GM12864 (cell line): ENCODE data around the gene ALPG.
A peak's percentile ranks its signal among the peaks of the same experiment; 100 is the strongest.
"Not testable (repeated sequence)": the region's sequence is repeated elsewhere in the genome, so short reads cannot be mapped to it uniquely, and the experiment has no call there.

Source experiments
- DNase-seq: peaks from one replicate; pipeline ENCODE4 v3.0.0-alpha.2; 2011; ENCODE audit warnings: low read depth
- H3K4me3 ChIP-seq: 2 replicates; pipeline ENCODE4 v1.5.1; 2011; ENCODE audit warnings: mild to moderate bottlenecking, low read depth, low read length, control low read depth
- CTCF ChIP-seq: IDR thresholded peaks from 2 replicates; pipeline ENCODE4 v1.5.1; 2011; ENCODE audit warnings: low read depth, mild to moderate bottlenecking, moderate library complexity, low read length, control low read depth, inconsistent platforms; ENCODE audit errors: missing control alignments

ALPG gene

DNA sequence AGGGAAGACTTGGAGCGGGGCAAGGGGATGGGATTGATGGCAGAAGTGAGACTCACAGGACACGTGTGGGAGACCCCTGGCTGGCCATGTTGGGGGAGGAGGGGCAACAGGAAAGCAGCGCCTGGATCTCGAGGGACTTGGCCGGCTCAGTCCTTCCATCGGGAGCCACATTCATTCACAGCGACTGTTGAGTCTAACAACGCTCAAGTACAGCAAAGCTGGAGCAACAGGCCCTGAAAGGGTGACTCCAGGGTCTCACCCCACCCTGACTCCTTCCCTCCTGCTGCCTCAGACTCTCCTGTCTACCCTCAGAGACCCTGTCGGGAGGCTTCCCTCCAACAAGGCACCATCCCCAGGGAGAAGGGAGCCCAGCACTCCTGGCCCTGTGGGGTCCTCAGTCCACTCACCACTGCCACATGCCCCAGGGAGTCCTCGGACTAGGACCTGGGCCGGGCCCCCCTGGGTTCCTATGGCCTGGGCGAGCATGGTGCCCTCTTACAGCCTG, 34.6 kb downstream of the ALPG start:
- TF ChIP-seq CTCF = no peak
- no peak overlapping the region for H3K4me3 ChIP-seq
- no peak for DNase-seq

GRCh38 chr2:232441922-232442321, 35.3 kb downstream of the ALPG start:
- not testable (repeated sequence) for DNase-seq, H3K4me3 ChIP-seq

DNA sequence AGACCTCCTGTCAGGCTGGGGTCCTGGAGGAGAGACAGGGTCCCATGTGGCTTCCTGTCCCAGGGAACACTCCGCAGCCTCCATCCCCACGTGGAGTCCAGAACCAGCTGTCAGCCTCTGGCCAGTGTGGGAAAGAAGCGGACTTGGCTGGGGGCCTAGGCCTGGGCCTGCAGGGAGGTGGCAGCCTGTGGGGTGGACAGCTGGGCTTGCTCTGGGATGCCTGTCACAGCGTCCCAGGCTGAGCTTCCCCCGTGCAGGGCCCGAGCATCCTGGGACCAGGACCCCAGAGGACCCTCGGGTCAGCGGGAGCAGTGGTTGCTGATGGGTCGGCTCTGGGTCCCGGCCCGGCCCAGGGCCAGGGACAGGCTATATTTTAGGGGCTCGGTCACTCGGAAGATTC, 35.8 kb downstream of the ALPG start:
- not testable (repeated sequence) for DNase-seq, H3K4me3 ChIP-seq

DNA sequence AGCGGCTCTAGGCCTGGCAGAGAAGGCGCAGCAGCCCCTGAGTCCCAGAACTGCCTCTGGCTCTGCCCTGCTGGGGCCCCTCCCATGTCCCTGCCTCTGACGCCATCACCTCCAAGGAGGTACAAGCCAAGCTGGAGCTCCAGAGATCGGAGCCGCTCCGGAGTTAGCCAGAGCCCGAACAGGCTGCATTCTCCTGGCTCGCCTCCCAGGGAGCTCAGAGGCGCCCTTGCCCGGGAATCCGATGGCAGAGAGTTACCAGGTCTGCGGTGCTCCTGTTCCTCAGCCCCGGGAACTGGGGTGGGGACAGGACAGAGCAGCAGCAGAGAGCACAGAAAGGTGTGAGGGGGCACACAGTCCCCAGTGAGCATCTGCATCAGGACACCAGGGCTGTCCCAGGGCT, 36.4 kb downstream of the ALPG start:
- H3K4me3 ChIP-seq, DNase-seq: not testable (repeated sequence)

- not testable (repeated sequence) for H3K4me3 ChIP-seq, DNase-seq
Observed at GRCh38 chr2:232443669-232444408, 37.2 kb downstream of the ALPG start.

DNA sequence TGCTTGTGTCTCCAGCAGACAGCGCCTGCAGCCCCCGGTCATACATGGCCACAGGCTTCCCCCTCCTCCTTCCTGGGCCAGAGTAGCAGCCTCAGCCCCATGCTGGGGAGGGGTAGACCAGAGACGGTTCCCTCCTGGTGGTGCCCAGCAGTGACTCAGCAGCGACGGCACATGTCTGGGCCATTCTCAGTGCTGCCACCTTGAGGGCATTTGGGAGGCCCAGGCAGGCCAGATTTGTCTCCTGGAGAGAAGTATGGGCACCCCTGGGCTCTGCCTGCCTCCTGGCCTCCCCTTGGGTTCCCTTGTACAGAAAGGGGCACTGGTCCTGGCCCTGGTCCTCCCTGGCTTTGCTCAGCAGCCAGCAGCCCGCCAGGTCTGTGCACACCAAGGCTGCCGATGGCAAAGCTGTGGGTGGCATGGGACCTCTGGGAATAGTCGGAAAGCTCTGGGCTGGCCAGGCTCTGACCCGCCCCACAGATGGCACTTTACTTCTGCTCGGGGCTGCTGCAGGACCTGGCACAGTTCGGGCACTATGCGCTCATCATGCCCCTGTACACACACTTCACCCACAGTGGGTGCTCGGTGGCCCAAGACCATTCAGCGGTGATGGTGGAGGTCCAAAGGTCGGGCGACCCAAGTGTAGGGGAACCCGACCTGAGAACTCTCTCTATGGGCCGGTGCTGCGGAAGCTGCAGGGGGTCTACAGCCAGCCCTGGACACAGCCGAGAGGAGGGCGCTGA, 37.9 kb downstream of the ALPG start:
- DNase-seq = peak; percentile 29

GRCh38 chr2:232445149-232445885, 38.7 kb downstream of the ALPG start:
- H3K4me3 ChIP-seq, DNase-seq: not testable (repeated sequence)

More for the DNA sequence above, 37.9 kb downstream of the ALPG start:
- peak; percentile 89 for TF ChIP-seq CTCF
- H3K4me3 ChIP-seq = no peak overlapping the region

- not testable (repeated sequence) for H3K4me3 ChIP-seq, DNase-seq
Observed at GRCh38 chr2:232446266-232446777, 39.7 kb downstream of the ALPG start.

- H3K4me3 ChIP-seq = no peak overlapping the region
- TF ChIP-seq CTCF = no peak
- no peak for DNase-seq
Observed at GRCh38 chr2:232447091-232447620, 40.5 kb downstream of the ALPG start.
